Karpas-422 (cell line): ENCODE data around the gene MAD1L1. TPM values are rescaled to one million over a fixed set of nuclear protein-coding genes. Genes with fewer than 3 reads are reported as not detected.
"Not testable (repeated sequence)": the region's sequence is repeated elsewhere in the genome, so short reads cannot be mapped to it uniquely, and the experiment has no call there.

Experiments
- DNase-seq: peaks from one replicate; pipeline ENCODE4 v3.0.0-alpha.2; 2015
- H2AFZ ChIP-seq: fragments of 200-600 bp; sonication (generic); 2 replicates; pipeline ENCODE4 v1.6.1; 2014; ENCODE audit warnings: antibody characterized with exemption, low read length, mixed read lengths
- H3K27ac ChIP-seq: fragments of 200-600 bp; sonication (generic); 2 replicates; pipeline ENCODE4 v1.5.1; 2014; ENCODE audit warnings: mild to moderate bottlenecking, low read length, moderate library complexity
- H3K27me3 ChIP-seq: fragments of 200-600 bp; sonication (generic); 2 replicates; pipeline ENCODE4 v1.6.1; 2014; ENCODE audit warnings: low read length, mixed read lengths
- H3K36me3 ChIP-seq: fragments of 200-600 bp; sonication (generic); 2 replicates; pipeline ENCODE4 v1.6.1; 2014; ENCODE audit warnings: low read length, mixed read lengths; ENCODE audit not compliant: insufficient read depth
- H3K4me1 ChIP-seq: fragments of 200-600 bp; sonication (generic); 2 replicates; pipeline ENCODE4 v1.6.1; 2014; ENCODE audit warnings: mild to moderate bottlenecking, low read length, mixed read lengths
- H3K4me2 ChIP-seq: fragments of 200-600 bp; sonication (generic); 2 replicates; pipeline ENCODE4 v1.6.1; 2014; ENCODE audit warnings: low read length, low read depth, mild to moderate bottlenecking; ENCODE audit not compliant: poor library complexity, severe bottlenecking
- H3K4me3 ChIP-seq: fragments of 200-600 bp; sonication (generic); 2 replicates; pipeline ENCODE4 v1.5.1; 2014; ENCODE audit warnings: mild to moderate bottlenecking, antibody characterized with exemption, low read length, mixed read lengths
- H3K79me2 ChIP-seq: fragments of 200-600 bp; sonication (generic); 2 replicates; pipeline ENCODE4 v1.6.1; 2014; ENCODE audit warnings: mild to moderate bottlenecking, low read length, mixed read lengths
- H3K9ac ChIP-seq: fragments of 200-600 bp; sonication (generic); 2 replicates; pipeline ENCODE4 v1.6.0; 2014; ENCODE audit warnings: low read length
- H3K9me2 ChIP-seq: fragments of 200-600 bp; sonication (generic), shearing (Covaris generic); replicated peaks from 2 replicates; pipeline ENCODE4 v1.6.0; 2014; ENCODE audit warnings: mild to moderate bottlenecking, low read length, moderate library complexity; ENCODE audit not compliant: insufficient read depth
- H3K9me3 ChIP-seq: fragments of 300-700, 200-600 bp; sonication (generic); 2 replicates; pipeline ENCODE4 v1.6.1; 2014; ENCODE audit warnings: low read length, mixed read lengths
- H4K20me1 ChIP-seq: fragments of 200-600 bp; sonication (generic); 2 replicates; pipeline ENCODE4 v1.6.1; 2014; ENCODE audit warnings: mild to moderate bottlenecking, antibody characterized with exemption, low read length, low read depth; ENCODE audit not compliant: insufficient read depth
- total RNA-seq: library from RNA; depleted of rRNA; stranded (reverse); fragments of >200 nt; shearing (Covaris generic); gene quantifications from 2 replicates; pipeline ENCODE4 v1.2.3, GENCODE V29; 2014; ENCODE audit warnings: low replicate concordance

The MAD1L1 gene
- total RNA-seq, 1 experiment from 2014 or later: 38.6 TPM

DNA sequence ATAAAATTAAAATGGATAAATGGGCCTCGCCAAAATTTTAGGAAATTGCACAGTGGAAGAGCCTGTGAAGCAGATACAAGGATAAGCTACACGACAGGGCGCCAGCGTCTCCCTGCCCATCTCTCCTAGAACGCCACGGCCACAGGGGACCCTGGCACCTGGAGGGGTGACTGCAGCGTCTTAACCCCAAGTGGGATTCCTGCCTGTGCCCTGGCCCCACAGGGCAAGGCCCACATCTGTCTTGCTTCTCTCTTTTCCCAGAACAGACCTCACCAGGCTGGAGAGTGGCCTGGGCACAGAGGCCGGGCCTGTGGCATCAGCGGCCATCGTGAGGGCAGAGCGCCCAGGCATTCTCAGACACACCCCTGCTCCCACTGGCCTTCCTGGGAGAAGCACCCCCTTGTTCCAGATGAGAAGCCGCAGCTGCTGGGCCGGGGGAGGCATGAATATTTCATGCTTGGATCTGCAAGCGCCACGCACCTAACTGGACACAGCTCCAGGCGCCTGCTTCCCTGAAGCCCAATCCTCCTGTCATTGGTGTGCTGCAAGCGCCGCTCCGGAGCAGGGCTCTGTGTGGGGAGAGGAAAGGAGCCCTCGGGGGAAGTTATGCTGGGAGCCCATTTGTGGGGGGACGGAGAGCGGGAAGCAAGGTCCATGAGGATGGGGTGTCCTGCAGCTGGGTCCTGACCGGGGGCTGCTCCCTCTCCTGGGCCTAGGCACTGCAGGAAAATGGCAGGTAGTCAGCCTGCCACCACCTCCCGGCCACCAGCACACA lies 409.2 kb downstream of the MAD1L1 start:
- Histone ChIP-seq H4K20me1 (no peaks in the 10 kb centered on the region), H3K27ac (no peak overlapping the region), H3K4me1 (no peaks in the 10 kb centered on the region), H3K9ac (no peak overlapping the region), H3K9me3 (no peaks in the 10 kb centered on the region), H3K4me2 (no peak overlapping the region), H3K4me3 (no peak overlapping the region), H2AFZ (no peak overlapping the region), H3K79me2 (no peaks in the 10 kb centered on the region), H3K36me3 (no peaks in the 10 kb centered on the region), H3K9me2 (no peaks in the 10 kb centered on the region), H3K27me3 (no peaks in the 10 kb centered on the region)
- no peak for DNase-seq

- no peaks in the 10 kb centered on the region for H3K9me3 ChIP-seq
- no peaks in the 10 kb centered on the region for H4K20me1 ChIP-seq
- no peaks in the 10 kb centered on the region for H3K4me1 ChIP-seq
- no peak for DNase-seq
- no peak overlapping the region for H3K9ac ChIP-seq
- H3K27ac ChIP-seq: no peak overlapping the region
- no peaks in the 10 kb centered on the region for H3K27me3 ChIP-seq
- no peaks in the 10 kb centered on the region for H3K9me2 ChIP-seq
- H2AFZ ChIP-seq: no peak overlapping the region
- no peak overlapping the region for H3K4me3 ChIP-seq
- no peaks in the 10 kb centered on the region for H3K36me3 ChIP-seq
- no peak overlapping the region for H3K4me2 ChIP-seq
- H3K79me2 ChIP-seq: no peaks in the 10 kb centered on the region
Observed at GRCh38 chr7:1819259-1819841, 413.4 kb downstream of the MAD1L1 start.

DNA sequence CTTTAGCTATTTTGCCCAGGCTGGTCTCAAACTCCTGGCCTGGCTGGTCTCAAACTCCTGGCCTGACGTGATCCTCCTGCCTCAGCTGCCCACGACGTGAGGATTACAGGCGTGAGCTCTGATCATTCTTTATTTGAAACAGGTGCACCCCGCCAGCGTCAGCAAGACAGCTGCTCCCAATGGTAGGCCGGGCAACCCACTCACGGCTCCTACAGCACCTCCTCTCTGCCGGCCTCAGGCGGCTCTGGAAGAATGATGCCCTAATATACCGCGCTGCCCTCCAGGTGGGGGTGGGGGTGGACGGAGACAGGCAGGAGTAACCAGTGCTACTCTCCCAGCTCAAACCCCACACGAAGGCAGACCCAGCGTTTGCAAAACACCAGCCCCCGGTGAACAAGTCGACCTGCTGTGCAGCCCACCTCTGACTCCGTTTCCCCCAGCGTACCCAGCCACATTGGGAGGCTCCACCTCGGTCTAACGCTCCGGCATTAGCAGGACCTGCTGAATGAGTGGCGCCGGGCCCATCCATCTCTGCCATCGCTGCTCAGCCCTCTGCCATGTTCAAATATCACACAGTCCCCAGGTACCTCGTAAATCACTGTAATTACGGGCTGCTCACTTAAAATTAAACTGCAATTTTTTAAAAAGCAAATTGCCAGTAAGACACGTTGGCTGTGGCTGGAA lies 414.0 kb downstream of the MAD1L1 start:
- Histone ChIP-seq H3K27me3 (no peaks in the 10 kb centered on the region), H3K4me3 (no peak overlapping the region), H3K27ac (no peak overlapping the region), H3K9ac (no peak overlapping the region), H3K36me3 (no peaks in the 10 kb centered on the region), H3K4me2 (no peak overlapping the region), H3K79me2 (no peaks in the 10 kb centered on the region), H3K4me1 (no peaks in the 10 kb centered on the region), H4K20me1 (no peaks in the 10 kb centered on the region), H2AFZ (no peak overlapping the region), H3K9me3 (no peaks in the 10 kb centered on the region), H3K9me2 (no peaks in the 10 kb centered on the region)
- no peak for DNase-seq

- H3K79me2 ChIP-seq: no peaks in the 10 kb centered on the region
- no peaks in the 10 kb centered on the region for H3K9me2 ChIP-seq
- H4K20me1 ChIP-seq: no peaks in the 10 kb centered on the region
- no peak overlapping the region for H2AFZ ChIP-seq
- no peaks in the 10 kb centered on the region for H3K4me1 ChIP-seq
- H3K27ac ChIP-seq: no peak overlapping the region
- no peak overlapping the region for H3K9ac ChIP-seq
- no peaks in the 10 kb centered on the region for H3K27me3 ChIP-seq
- no peaks in the 10 kb centered on the region for H3K9me3 ChIP-seq
- no peak for DNase-seq
- no peak overlapping the region for H3K4me3 ChIP-seq
- H3K36me3 ChIP-seq: no peaks in the 10 kb centered on the region
- H3K4me2 ChIP-seq: no peak overlapping the region
Observed at GRCh38 chr7:1817061-1817712, 415.6 kb downstream of the MAD1L1 start.

- H3K27ac ChIP-seq, H3K4me3 ChIP-seq, H3K36me3 ChIP-seq, H3K4me2 ChIP-seq, H3K9me3 ChIP-seq, H4K20me1 ChIP-seq, H3K27me3 ChIP-seq, H2AFZ ChIP-seq, DNase-seq, H3K9me2 ChIP-seq, H3K9ac ChIP-seq, H3K79me2 ChIP-seq, H3K4me1 ChIP-seq: not testable (repeated sequence)
Observed at GRCh38 chr7:1816451-1816850, 416.3 kb downstream of the MAD1L1 start.

DNA sequence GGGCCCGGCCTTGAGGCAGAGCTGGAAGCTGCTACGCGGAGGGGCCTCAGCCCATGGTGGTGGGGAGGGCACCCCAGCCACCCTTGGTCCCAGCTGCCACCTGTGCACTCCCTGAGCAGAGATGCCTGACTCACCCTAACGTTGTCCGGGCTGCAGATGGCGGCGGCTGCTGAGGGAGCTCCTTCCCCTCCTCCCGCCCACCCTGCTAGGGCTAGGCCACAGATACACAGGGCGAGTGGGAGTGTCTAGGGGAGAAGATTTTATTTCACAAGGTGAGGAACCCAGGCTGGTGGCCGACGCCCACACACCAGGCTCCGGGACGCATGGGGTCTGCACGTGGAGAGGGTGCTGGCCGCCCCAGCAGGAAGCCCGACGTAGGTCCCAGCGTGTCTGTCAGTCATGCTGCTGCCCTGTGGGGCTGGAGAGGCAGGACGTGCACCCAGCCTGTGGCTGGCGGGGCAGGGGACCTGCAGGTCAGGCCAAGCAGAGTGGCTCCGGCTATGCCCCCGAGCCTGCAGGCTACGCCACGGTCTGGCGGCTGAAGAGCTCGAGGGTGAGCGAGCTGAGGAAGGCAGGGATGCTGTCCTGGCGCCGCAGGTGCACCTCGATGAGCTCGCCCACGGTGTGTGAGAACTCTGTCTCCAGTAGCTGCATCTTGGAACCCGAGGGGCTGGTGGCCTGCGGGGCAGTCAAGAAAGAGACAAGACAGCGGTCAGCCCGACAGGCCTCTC lies 417.0 kb downstream of the MAD1L1 start:
- not testable (repeated sequence) for H3K4me2 ChIP-seq, H3K9ac ChIP-seq, H2AFZ ChIP-seq, H3K4me1 ChIP-seq, H3K79me2 ChIP-seq, DNase-seq, H4K20me1 ChIP-seq, H3K9me2 ChIP-seq, H3K4me3 ChIP-seq, H3K36me3 ChIP-seq, H3K9me3 ChIP-seq, H3K27ac ChIP-seq, H3K27me3 ChIP-seq

DNA sequence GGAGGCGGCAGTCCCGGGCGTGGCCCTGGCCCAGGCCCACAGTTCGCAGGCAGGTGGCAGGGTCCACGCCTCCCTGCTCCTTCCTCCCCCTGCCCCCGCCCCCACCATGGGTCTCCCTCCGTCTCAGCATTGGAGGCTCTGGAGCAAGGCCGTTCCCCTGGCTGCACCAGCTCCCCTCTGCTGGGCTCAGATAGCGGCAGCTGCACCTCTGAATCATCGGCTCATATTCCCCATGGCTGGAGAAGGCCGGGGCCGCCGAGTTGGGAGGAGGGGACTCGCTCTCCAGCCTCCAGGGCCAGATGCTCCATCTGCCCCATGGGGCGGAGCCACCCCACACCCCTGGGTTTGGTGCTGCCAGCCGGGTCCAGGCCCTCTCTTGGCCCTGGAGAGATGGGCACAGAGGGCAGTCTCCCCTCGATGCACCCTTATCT lies 417.7 kb downstream of the MAD1L1 start:
- H4K20me1 ChIP-seq: no peaks in the 10 kb centered on the region
- no peaks in the 10 kb centered on the region for H3K9me2 ChIP-seq
- no peak overlapping the region for H2AFZ ChIP-seq
- no peak overlapping the region for H3K27ac ChIP-seq
- no peak for DNase-seq
- H3K4me2 ChIP-seq: no peak overlapping the region
- H3K4me3 ChIP-seq: no peak overlapping the region
- H3K9ac ChIP-seq: no peak overlapping the region
- no peaks in the 10 kb centered on the region for H3K36me3 ChIP-seq
- H3K27me3 ChIP-seq: no peaks in the 10 kb centered on the region
- no peaks in the 10 kb centered on the region for H3K9me3 ChIP-seq
- no peaks in the 10 kb centered on the region for H3K79me2 ChIP-seq
- no peaks in the 10 kb centered on the region for H3K4me1 ChIP-seq
